K562 (cell line): ENCODE measurements around the gene DLL4. TPM values are rescaled to one million over a fixed set of nuclear protein-coding genes. Genes with fewer than 3 reads are reported as not detected.

ENCODE experiments used
- CEBPZ ChIP-seq: fragments of 150-350 bp; IDR thresholded peaks from 2 replicates; pipeline ENCODE4 v1.6.1; 2014; ENCODE audit warnings: low read depth, mild to moderate bottlenecking, low read length, borderline replicate concordance
- HNRNPK ChIP-seq: fragments of 200-400 bp; formaldehyde crosslinking; IDR thresholded peaks from one replicate; pipeline ENCODE4 v1.6.1; 2018; ENCODE audit warnings: mild to moderate bottlenecking, low read depth, low read length; ENCODE audit not compliant: poor library complexity, severe bottlenecking
- JUNB ChIP-seq: fragments of 450-650 bp; formaldehyde crosslinking; conservative IDR thresholded peaks from 2 replicates; pipeline ENCODE4 v1.4.0; 2020; ENCODE audit warnings: mild to moderate bottlenecking
- MBD2 ChIP-seq: sonication (generic); IDR thresholded peaks from 2 replicates; pipeline ENCODE4 v1.6.1; 2016; ENCODE audit warnings: low read depth, borderline replicate concordance
- MCM3 ChIP-seq: fragments of 450-650 bp; IDR thresholded peaks from 2 replicates; pipeline ENCODE4 v1.6.1; 2016
- MTF1 ChIP-seq: fragments of 250-450 bp; sonication (Bioruptor Pico); IDR thresholded peaks from 2 replicates; pipeline ENCODE4 v1.9.0; 2021; ENCODE audit warnings: moderate library complexity, mild to moderate bottlenecking, inconsistent platforms, borderline replicate concordance
- NCOR1 ChIP-seq: fragments of 450-650 bp; IDR thresholded peaks from 2 replicates; pipeline ENCODE4 v1.6.1; 2016; ENCODE audit warnings: mild to moderate bottlenecking, moderate library complexity
- TBP ChIP-seq: optimal IDR thresholded peaks from 2 replicates; pipeline ENCODE3; 2011; ENCODE audit warnings: low read depth, low read length, improper control_type of control experiment
- THRAP3 ChIP-seq: fragments of 450-650 bp; IDR thresholded peaks from 2 replicates; pipeline ENCODE4 v1.6.1; 2016; ENCODE audit warnings: mild to moderate bottlenecking, inconsistent platforms, borderline replicate concordance
- TRIM24 ChIP-seq, 2 experiments: fragments of 450-650 bp; IDR thresholded peaks; 2 replicates each; pipeline ENCODE4 v1.6.1; 2016
- ZNF696 ChIP-seq: fragments of 250-450 bp; sonication (Bioruptor Pico); conservative IDR thresholded peaks from 2 replicates; pipeline ENCODE4 v1.4.0; 2020; ENCODE audit warnings: mild to moderate bottlenecking, moderate library complexity
- ZNF699 ChIP-seq: fragments of 250-450 bp; sonication (Bioruptor Pico); IDR thresholded peaks from 2 replicates; pipeline ENCODE4 v1.8.0; 2021; ENCODE audit warnings: mild to moderate bottlenecking, moderate library complexity; ENCODE audit not compliant: insufficient replicate concordance
- ZZZ3 ChIP-seq: fragments of 450-650 bp; IDR thresholded peaks from 2 replicates; pipeline ENCODE4 v1.6.1; 2016; ENCODE audit warnings: antibody characterized with exemption, mild to moderate bottlenecking, moderate library complexity
- polyA plus RNA-seq, 8 experiments: library from polyadenylated mRNA; depleted of rRNA in 4 of 8; stranded (reverse) in 5 of 8; unstranded in 3 of 8; fragments of >200 nt; fragmentation: Nextera tagmentation in 2 of 8; fragmentation: Illumina TruSeq in 1 of 8; extraction: Ambion mirVana in 2 of 8; extraction: Trizol in 1 of 8; gene quantifications; 2 replicates each; pipeline versions ENCODE4 v1.2.1 to v1.2.3, GENCODE V29; 2011 to 2014; ENCODE audit warnings: inconsistent platforms in 1 of 8, missing spikeins in 1 of 8
- total RNA-seq, 7 experiments: library from RNA; depleted of rRNA in 6 of 7; stranded (reverse); fragments of >200 nt in 6 of 7; fragmentation: Illumina TruSeq in 2 of 7; extraction: Trizol in 2 of 7; gene quantifications; 2 replicates each; pipeline versions ENCODE4 v1.2.1 to v1.2.3, GENCODE V29; 2011 to 2021; ENCODE audit warnings: low replicate concordance in 1 of 7
- TF ChIP-seq, protein P1 (sequence below): fragments of 250-450 bp; sonication (Bioruptor Pico); IDR thresholded peaks from 2 replicates; pipeline ENCODE4 v1.8.0; 2022; ENCODE audit warnings: moderate library complexity, mild to moderate bottlenecking, inconsistent platforms
- TF ChIP-seq, protein P2 (sequence below): fragments of 450-650 bp; IDR thresholded peaks from 2 replicates; pipeline ENCODE4 v1.6.1; 2016
- TF ChIP-seq, protein P3 (sequence below): sonication (generic); formaldehyde crosslinking; IDR thresholded peaks from 2 replicates; pipeline ENCODE4 v1.8.0; 2022; ENCODE audit warnings: mild to moderate bottlenecking, missing genetic modification reagents
- TF ChIP-seq, protein P4 (sequence below), 2 experiments: fragments of 450-650 bp in 1 of 2; sonication (generic) in 1 of 2; formaldehyde crosslinking; conservative IDR thresholded peaks; 2 replicates each; pipeline versions ENCODE4 v1.4.0 to v1.8.1; 2020 to 2022; ENCODE audit warnings: mild to moderate bottlenecking in 1 of 2, missing genetic modification reagents in 1 of 2
- TF ChIP-seq, protein P5 (sequence below): IDR thresholded peaks from 2 replicates; pipeline ENCODE4 v1.6.1; 2012; ENCODE audit warnings: low read depth, low read length, improper control_type of control experiment, borderline replicate concordance

DLL4 gene
- total and polyA plus RNA-seq, 9 of the 15 experiments (the other 6 are each of a cell fraction or from before 2014, with no cell fraction given), result 0.04 to 1.1 (median 0.41) TPM; not detected in 1

DNA sequence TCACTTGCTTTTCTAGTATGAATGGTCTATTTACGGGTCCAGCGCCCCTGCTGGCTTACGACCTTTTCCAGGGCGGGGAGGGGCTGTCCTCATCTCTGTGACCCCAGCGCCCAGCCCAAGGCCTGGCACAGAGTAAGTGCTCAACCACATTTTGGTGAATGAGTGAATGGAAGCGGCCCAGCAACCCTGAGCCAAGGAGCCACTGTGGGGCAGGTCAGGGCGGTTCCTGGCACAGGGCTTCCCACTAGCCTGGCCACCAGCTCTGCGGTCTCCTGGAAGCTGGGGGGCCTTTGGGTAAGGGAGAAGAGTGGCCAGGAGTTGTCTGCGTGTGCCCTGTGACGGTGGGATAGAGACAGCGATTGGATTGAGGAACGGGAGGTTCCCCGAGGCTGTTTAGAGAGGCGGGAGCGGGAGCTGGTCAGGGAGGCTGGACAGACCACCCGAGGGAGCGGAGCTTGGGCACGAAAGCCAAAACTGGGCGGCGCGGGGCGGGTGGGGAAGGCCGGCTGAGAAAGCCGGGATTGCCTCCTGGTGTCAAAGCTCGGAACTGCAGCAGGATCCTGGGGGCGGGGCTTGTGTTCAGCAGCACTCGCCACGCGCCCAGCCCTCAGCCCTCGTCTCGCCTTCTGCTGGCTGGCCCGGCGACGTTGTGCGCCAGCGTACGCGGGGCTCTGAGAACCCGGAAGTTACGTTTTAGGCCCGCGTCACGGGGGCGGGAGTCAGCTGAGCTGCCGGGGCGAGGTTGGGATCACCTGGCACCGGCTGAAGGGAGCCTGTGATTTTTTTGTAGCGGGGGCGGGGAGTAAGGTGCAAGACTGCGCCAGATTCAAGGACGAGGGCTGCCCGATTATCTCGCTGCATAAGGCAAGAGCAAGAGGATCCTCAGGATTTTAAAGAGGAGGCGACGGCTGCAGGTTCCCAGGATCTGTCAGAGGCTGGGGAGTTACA lies 35.1 kb upstream of the DLL4 start, which contains the start of gene VPS18 (continued):
- TF ChIP-seq, protein P1, sequence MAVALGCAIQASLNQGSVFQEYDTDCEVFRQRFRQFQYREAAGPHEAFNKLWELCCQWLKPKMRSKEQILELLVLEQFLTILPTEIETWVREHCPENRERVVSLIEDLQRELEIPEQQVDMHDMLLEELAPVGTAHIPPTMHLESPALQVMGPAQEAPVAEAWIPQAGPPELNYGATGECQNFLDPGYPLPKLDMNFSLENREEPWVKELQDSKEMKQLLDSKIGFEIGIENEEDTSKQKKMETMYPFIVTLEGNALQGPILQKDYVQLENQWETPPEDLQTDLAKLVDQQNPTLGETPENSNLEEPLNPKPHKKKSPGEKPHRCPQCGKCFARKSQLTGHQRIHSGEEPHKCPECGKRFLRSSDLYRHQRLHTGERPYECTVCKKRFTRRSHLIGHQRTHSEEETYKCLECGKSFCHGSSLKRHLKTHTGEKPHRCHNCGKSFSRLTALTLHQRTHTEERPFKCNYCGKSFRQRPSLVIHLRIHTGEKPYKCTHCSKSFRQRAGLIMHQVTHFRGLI, result no peak
- no peak for TF ChIP-seq NCOR1
- TF ChIP-seq, protein P2, sequence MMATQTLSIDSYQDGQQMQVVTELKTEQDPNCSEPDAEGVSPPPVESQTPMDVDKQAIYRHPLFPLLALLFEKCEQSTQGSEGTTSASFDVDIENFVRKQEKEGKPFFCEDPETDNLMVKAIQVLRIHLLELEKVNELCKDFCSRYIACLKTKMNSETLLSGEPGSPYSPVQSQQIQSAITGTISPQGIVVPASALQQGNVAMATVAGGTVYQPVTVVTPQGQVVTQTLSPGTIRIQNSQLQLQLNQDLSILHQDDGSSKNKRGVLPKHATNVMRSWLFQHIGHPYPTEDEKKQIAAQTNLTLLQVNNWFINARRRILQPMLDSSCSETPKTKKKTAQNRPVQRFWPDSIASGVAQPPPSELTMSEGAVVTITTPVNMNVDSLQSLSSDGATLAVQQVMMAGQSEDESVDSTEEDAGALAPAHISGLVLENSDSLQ, result peak; percentile 41; the same call in 1 of the 2 replicates
- TF ChIP-seq MBD2, result 0 out of 2 replicates have a peak, but pooled peaks have one; percentile 42
- TF ChIP-seq, protein P3, sequence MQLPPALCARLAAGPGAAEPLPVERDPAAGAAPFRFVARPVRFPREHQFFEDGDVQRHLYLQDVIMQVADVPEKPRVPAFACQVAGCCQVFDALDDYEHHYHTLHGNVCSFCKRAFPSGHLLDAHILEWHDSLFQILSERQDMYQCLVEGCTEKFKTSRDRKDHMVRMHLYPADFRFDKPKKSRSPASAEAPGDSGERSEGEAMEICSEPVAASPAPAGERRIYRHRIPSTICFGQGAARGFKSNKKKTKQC (CRISPR knock-in tag), result 0 out of 2 replicates have a peak, but pooled peaks have one; percentile 16
- TF ChIP-seq MCM3, result no peak
- no peak for TF ChIP-seq THRAP3
- no peak for TF ChIP-seq CEBPZ
- no peak for TF ChIP-seq ZNF699 (CRISPR knock-in tag)
- no peak for TF ChIP-seq ZNF696
- TF ChIP-seq, protein P4, sequence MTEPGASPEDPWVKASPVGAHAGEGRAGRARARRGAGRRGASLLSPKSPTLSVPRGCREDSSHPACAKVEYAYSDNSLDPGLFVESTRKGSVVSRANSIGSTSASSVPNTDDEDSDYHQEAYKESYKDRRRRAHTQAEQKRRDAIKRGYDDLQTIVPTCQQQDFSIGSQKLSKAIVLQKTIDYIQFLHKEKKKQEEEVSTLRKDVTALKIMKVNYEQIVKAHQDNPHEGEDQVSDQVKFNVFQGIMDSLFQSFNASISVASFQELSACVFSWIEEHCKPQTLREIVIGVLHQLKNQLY (CRISPR knock-in tag; conservative IDR thresholded peaks at IDR 0.05), result no peak
- TF ChIP-seq MTF1 (CRISPR knock-in tag), result no peak
- TF ChIP-seq TRIM24 (IDR thresholded peaks at IDR 0.05), result no peak
- TF ChIP-seq, protein P5, sequence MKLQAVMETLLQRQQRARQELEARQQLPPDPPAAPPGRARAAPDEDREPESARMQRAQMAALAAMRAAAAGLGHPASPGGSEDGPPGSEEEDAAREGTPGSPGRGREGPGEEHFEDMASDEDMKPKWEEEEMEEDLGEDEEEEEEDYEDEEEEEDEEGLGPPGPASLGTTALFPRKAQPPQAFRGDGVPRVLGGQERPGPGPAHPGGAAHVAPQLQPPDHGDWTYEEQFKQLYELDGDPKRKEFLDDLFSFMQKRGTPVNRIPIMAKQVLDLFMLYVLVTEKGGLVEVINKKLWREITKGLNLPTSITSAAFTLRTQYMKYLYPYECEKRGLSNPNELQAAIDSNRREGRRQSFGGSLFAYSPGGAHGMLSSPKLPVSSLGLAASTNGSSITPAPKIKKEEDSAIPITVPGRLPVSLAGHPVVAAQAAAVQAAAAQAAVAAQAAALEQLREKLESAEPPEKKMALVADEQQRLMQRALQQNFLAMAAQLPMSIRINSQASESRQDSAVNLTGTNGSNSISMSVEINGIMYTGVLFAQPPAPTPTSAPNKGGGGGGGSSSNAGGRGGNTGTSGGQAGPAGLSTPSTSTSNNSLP, result no peak
- TF ChIP-seq HNRNPK, result no peak
- TF ChIP-seq TBP, result no peak
- TF ChIP-seq JUNB (CRISPR knock-in tag), result no peak
- TF ChIP-seq ZZZ3, result no peak
